ENCODE results near the gene MPRIP.
A peak's percentile ranks its signal among the peaks of the same experiment; 100 is the strongest.

The MPRIP gene

DNA sequence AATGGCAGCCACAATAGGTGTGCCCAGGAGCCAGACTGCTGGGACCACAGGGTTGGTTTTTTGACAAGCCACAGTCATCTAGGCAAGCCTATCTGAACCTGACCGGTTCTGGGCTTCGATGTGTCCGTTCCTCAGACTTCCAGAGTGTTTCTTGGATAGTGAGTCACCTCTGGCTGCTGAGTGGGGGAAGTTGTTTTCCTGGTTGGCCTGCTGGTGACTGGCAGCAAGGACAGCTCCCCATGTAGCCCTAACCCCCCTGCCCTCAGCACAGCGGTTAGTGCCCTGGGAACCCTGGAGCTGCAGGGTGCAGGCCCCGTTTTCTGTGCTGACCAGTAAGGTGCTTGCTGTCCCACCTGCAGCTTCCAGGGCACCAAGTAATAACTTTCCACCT lies 98.3 kb downstream of the MPRIP start:
- Histone ChIP-seq H3K36me3 (ENCODE audit: insufficient read depth, low read length) (peaks cover 96% of the 10 kb centered on the region), H2AFZ (ENCODE audit: low read depth, low read length) (no peak overlapping the region)

DNA sequence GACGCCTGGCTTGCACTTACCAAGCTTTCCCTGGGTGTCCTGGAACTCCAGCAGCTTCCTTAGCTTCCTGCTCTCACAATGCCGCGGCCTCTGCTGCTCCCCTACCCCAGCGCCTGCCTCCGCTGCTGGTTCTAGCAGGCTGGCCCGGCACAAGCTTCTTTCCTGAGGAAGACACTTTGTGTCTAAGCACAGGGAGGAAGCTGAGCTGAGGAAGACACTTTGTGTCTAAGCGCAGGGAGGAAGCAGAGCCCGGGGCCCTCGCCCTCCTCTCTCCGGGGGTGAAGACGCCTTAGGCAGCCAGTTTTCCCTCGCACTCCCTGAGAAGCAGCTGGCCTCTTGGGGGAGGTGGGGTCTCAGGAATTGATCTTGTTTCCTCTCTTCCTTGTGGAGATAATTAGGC lies 99.0 kb downstream of the MPRIP start:
- H4K20me1 ChIP-seq (ENCODE audit: insufficient read depth, low read length) = peaks cover 16% of the 10 kb centered on the region
- DNase-seq = no peak
- peaks cover 96% of the 10 kb centered on the region for H3K36me3 ChIP-seq (ENCODE audit: insufficient read depth, low read length)
- no peak overlapping the region for H3K4me2 ChIP-seq (ENCODE audit: insufficient read depth, low read length)
- no peak overlapping the region for H3K27ac ChIP-seq (ENCODE audit: low read length)
- TF ChIP-seq, protein P1, sequence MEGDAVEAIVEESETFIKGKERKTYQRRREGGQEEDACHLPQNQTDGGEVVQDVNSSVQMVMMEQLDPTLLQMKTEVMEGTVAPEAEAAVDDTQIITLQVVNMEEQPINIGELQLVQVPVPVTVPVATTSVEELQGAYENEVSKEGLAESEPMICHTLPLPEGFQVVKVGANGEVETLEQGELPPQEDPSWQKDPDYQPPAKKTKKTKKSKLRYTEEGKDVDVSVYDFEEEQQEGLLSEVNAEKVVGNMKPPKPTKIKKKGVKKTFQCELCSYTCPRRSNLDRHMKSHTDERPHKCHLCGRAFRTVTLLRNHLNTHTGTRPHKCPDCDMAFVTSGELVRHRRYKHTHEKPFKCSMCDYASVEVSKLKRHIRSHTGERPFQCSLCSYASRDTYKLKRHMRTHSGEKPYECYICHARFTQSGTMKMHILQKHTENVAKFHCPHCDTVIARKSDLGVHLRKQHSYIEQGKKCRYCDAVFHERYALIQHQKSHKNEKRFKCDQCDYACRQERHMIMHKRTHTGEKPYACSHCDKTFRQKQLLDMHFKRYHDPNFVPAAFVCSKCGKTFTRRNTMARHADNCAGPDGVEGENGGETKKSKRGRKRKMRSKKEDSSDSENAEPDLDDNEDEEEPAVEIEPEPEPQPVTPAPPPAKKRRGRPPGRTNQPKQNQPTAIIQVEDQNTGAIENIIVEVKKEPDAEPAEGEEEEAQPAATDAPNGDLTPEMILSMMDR (IDR thresholded peaks at IDR 0.05; ENCODE audit: borderline replicate concordance, extremely low read depth, low read length, poor library complexity, severe bottlenecking) = no peak
- no peak for TF ChIP-seq EZH2 (IDR thresholded peaks at IDR 0.05; ENCODE audit: borderline replicate concordance, low read depth, low read length, severe bottlenecking)
- H3K4me1 ChIP-seq (ENCODE audit: insufficient read depth, low read length) = no peaks in the 10 kb centered on the region
- ATAC-seq (ENCODE audit: insufficient read depth, low read depth) = no peak
- H2AFZ ChIP-seq (ENCODE audit: low read depth, low read length) = no peak overlapping the region
- no peaks in the 10 kb centered on the region for H3K27me3 ChIP-seq (ENCODE audit: insufficient read depth, low read length, poor library complexity)
- H3K9ac ChIP-seq (ENCODE audit: low read depth, low read length) = no peak overlapping the region
- no peaks in the 10 kb centered on the region for H3K79me2 ChIP-seq (ENCODE audit: insufficient read depth, low read length)
- no peak overlapping the region for H3K4me3 ChIP-seq (ENCODE audit: low read depth in 1 of 2, low read length in 2 of 2)
- H3K9me3 ChIP-seq (ENCODE audit: insufficient read depth, low read length, severe bottlenecking) = no peaks in the 10 kb centered on the region

More for the DNA sequence above, 98.3 kb downstream of the MPRIP start:
- DNase-seq = no peak
- no peak overlapping the region for H3K4me3 ChIP-seq (ENCODE audit: low read depth in 1 of 2, low read length in 2 of 2)
- no peak overlapping the region for H3K4me2 ChIP-seq (ENCODE audit: insufficient read depth, low read length)
- H3K79me2 ChIP-seq (ENCODE audit: insufficient read depth, low read length) = no peaks in the 10 kb centered on the region
- H3K9me3 ChIP-seq (ENCODE audit: insufficient read depth, low read length, severe bottlenecking) = no peaks in the 10 kb centered on the region
- no peaks in the 10 kb centered on the region for H3K27me3 ChIP-seq (ENCODE audit: insufficient read depth, low read length, poor library complexity)
- peaks cover 16% of the 10 kb centered on the region for H4K20me1 ChIP-seq (ENCODE audit: insufficient read depth, low read length)
- no peak overlapping the region for H3K27ac ChIP-seq (ENCODE audit: low read length)
- H3K4me1 ChIP-seq (ENCODE audit: insufficient read depth, low read length) = no peaks in the 10 kb centered on the region
- TF ChIP-seq, protein P1 (IDR thresholded peaks at IDR 0.05; ENCODE audit: borderline replicate concordance, extremely low read depth, low read length, poor library complexity, severe bottlenecking) = no peak
- no peak for TF ChIP-seq EZH2 (IDR thresholded peaks at IDR 0.05; ENCODE audit: borderline replicate concordance, low read depth, low read length, severe bottlenecking)
- no peak for ATAC-seq (ENCODE audit: insufficient read depth, low read depth)
- H3K9ac ChIP-seq (ENCODE audit: low read depth, low read length) = no peak overlapping the region

- Histone ChIP-seq H3K36me3 (ENCODE audit: insufficient read depth, low read length) (peaks cover 96% of the 10 kb centered on the region), H3K9me3 (ENCODE audit: insufficient read depth, low read length, severe bottlenecking) (no peaks in the 10 kb centered on the region), H3K79me2 (ENCODE audit: insufficient read depth, low read length) (no peaks in the 10 kb centered on the region), H3K4me2 (ENCODE audit: insufficient read depth, low read length) (no peak overlapping the region), H4K20me1 (ENCODE audit: insufficient read depth, low read length) (peaks cover 16% of the 10 kb centered on the region), H3K9ac (ENCODE audit: low read depth, low read length) (no peak overlapping the region), H3K27ac (ENCODE audit: low read length) (no peak overlapping the region), H2AFZ (ENCODE audit: low read depth, low read length) (no peak overlapping the region), H3K4me1 (ENCODE audit: insufficient read depth, low read length) (no peaks in the 10 kb centered on the region), H3K4me3 (ENCODE audit: low read depth in 1 of 2, low read length in 2 of 2) (no peak overlapping the region), H3K27me3 (ENCODE audit: insufficient read depth, low read length, poor library complexity) (no peaks in the 10 kb centered on the region)
- ATAC-seq (ENCODE audit: insufficient read depth, low read depth) (no peak), DNase-seq (no peak)
- TF ChIP-seq EZH2 (IDR thresholded peaks at IDR 0.05; ENCODE audit: borderline replicate concordance, low read depth, low read length, severe bottlenecking) = no peak
- TF ChIP-seq, protein P1 (IDR thresholded peaks at IDR 0.05; ENCODE audit: borderline replicate concordance, extremely low read depth, low read length, poor library complexity, severe bottlenecking) = peak; percentile 28
Measured at GRCh38 chr17:17141860-17142552, 99.7 kb downstream of the MPRIP start.

Data from DND-41 (cell line).